H9 (cell line): Measurements from ENCODE around the gene MDFI. TPM values are rescaled to one million over a fixed set of nuclear protein-coding genes. Genes with fewer than 3 reads are reported as not detected.

Experiments
- DNase-seq: peaks from one replicate; pipeline ENCODE4 v3.0.0-alpha.2; 2017
- H2AFZ ChIP-seq: one replicate; pipeline ENCODE4 v1.6.1; 2013; ENCODE audit warnings: mild to moderate bottlenecking, low read length, control low read depth, moderate library complexity
- H2AK5ac ChIP-seq: 2 replicates; pipeline ENCODE4 v1.6.1; 2013; ENCODE audit warnings: low read length, control low read depth, mixed read lengths; ENCODE audit not compliant: insufficient read length
- H2BK120ac ChIP-seq: one replicate; pipeline ENCODE4 v1.6.1; 2013; ENCODE audit warnings: low read depth, mild to moderate bottlenecking, low read length, control low read depth, inconsistent platforms; ENCODE audit not compliant: poor library complexity, severe bottlenecking
- H2BK12ac ChIP-seq: 2 replicates; pipeline ENCODE4 v1.6.1; 2013; ENCODE audit warnings: low read length, control low read depth, mixed read lengths, low read depth; ENCODE audit not compliant: insufficient read length
- H2BK15ac ChIP-seq: 2 replicates; pipeline ENCODE4 v1.6.1; 2013; ENCODE audit warnings: low read depth, low read length, control low read depth
- H2BK20ac ChIP-seq: one replicate; pipeline ENCODE4 v1.6.1; 2013; ENCODE audit warnings: low read depth, mild to moderate bottlenecking, low read length, control low read depth, inconsistent platforms; ENCODE audit not compliant: poor library complexity, severe bottlenecking
- H2BK5ac ChIP-seq: 2 replicates; pipeline ENCODE4 v1.6.1; 2013; ENCODE audit warnings: low read length, control low read depth, mixed read lengths; ENCODE audit not compliant: insufficient read length
- H3K14ac ChIP-seq: 2 replicates; pipeline ENCODE4 v1.6.1; 2013; ENCODE audit warnings: low read length, control low read depth; ENCODE audit not compliant: insufficient read depth
- H3K18ac ChIP-seq: 2 replicates; pipeline ENCODE4 v1.6.1; 2013; ENCODE audit warnings: low read depth, mild to moderate bottlenecking, mixed read lengths, low read length, control low read depth; ENCODE audit not compliant: insufficient read length
- H3K23ac ChIP-seq: 2 replicates; pipeline ENCODE4 v1.6.1; 2013; ENCODE audit warnings: low read length, control low read depth, mixed read lengths, low read depth; ENCODE audit not compliant: insufficient read length
- H3K23me2 ChIP-seq: 2 replicates; pipeline ENCODE4 v1.6.1; 2013; ENCODE audit warnings: low read depth, mild to moderate bottlenecking, mixed read lengths, low read length, control low read depth; ENCODE audit not compliant: insufficient read length, poor library complexity, severe bottlenecking
- H3K27ac ChIP-seq: 2 replicates; pipeline ENCODE4 v1.5.1; 2013; ENCODE audit warnings: low read length, control low read depth, mixed read lengths, low read depth; ENCODE audit not compliant: insufficient read length
- H3K27me3 ChIP-seq: 2 replicates; pipeline ENCODE4 v1.6.1; 2013; ENCODE audit warnings: low read length, control low read depth, inconsistent platforms; ENCODE audit not compliant: insufficient read depth
- H3K4ac ChIP-seq: 2 replicates; pipeline ENCODE4 v1.6.1; 2013; ENCODE audit warnings: low read depth, mild to moderate bottlenecking, control low read depth, inconsistent platforms, low read length, moderate library complexity
- H3K4me1 ChIP-seq: 2 replicates; pipeline ENCODE4 v1.6.1; 2013; ENCODE audit warnings: low read length, control low read depth, inconsistent platforms; ENCODE audit not compliant: insufficient read depth
- H3K4me2 ChIP-seq: 2 replicates; pipeline ENCODE4 v1.6.1; 2013; ENCODE audit warnings: low read length, control low read depth, mixed read lengths; ENCODE audit not compliant: insufficient read length, insufficient read depth
- H3K56ac ChIP-seq: 2 replicates; pipeline ENCODE4 v1.6.1; 2013; ENCODE audit warnings: low read depth, mild to moderate bottlenecking, mixed read lengths, low read length, control low read depth; ENCODE audit not compliant: insufficient read length
- H3K79me1 ChIP-seq: 2 replicates; pipeline ENCODE4 v1.6.1; 2013; ENCODE audit warnings: low read depth, mild to moderate bottlenecking, moderate library complexity, low read length, control low read depth, inconsistent platforms; ENCODE audit not compliant: insufficient read depth, poor library complexity, severe bottlenecking
- H3K79me2 ChIP-seq: 2 replicates; pipeline ENCODE4 v1.6.1; 2013; ENCODE audit warnings: low read length, control low read depth, inconsistent platforms; ENCODE audit not compliant: insufficient read depth
- H3K9ac ChIP-seq: 2 replicates; pipeline ENCODE4 v1.6.1; 2013; ENCODE audit warnings: low read length, control low read depth, mixed read lengths; ENCODE audit not compliant: insufficient read length; ENCODE audit errors: extremely low read depth
- H3K9me3 ChIP-seq: one replicate; pipeline ENCODE4 v1.6.1; 2013; ENCODE audit warnings: low read depth, low read length, inconsistent platforms; ENCODE audit not compliant: control insufficient read depth
- H3T11ph ChIP-seq: one replicate; pipeline ENCODE4 v1.6.1; 2013; ENCODE audit warnings: mild to moderate bottlenecking, low read length, control low read depth, inconsistent platforms
- H4K20me1 ChIP-seq: one replicate; pipeline ENCODE4 v1.6.1; 2013; ENCODE audit not compliant: control insufficient read depth, insufficient read length, insufficient read depth
- H4K5ac ChIP-seq: 2 replicates; pipeline ENCODE4 v1.6.1; 2013; ENCODE audit warnings: low read depth, mild to moderate bottlenecking, mixed read lengths, low read length, control low read depth; ENCODE audit not compliant: insufficient read length
- H4K8ac ChIP-seq: replicated peaks from 2 replicates; pipeline ENCODE4 v1.6.1; 2013; ENCODE audit warnings: low read length, control low read depth, mixed read lengths, low read depth; ENCODE audit not compliant: insufficient read length
- H4K91ac ChIP-seq: 2 replicates; pipeline ENCODE4 v1.6.1; 2013; ENCODE audit warnings: low read depth, mild to moderate bottlenecking, moderate library complexity, mixed read lengths, low read length, control low read depth; ENCODE audit not compliant: insufficient read length
- H3K27ac Mint-ChIP-seq, 3 experiments: 2 replicates in 2 of 3; 3 replicates in 1 of 3; pipeline ENCODE4 v1.8.0; 2020 to 2021; ENCODE audit warnings: mixed read lengths in 3 of 3, mild to moderate bottlenecking in 1 of 3, moderate library complexity in 1 of 3
- H3K27me3 Mint-ChIP-seq: 2 replicates; pipeline ENCODE4 v1.8.0; 2021; ENCODE audit warnings: low read depth, mild to moderate bottlenecking, moderate library complexity, mixed read lengths
- H3K36me3 Mint-ChIP-seq, 3 experiments: 2 replicates in 2 of 3; 3 replicates in 1 of 3; pipeline ENCODE4 v1.8.0; 2020 to 2021; ENCODE audit warnings: low read depth in 3 of 3, mixed read lengths in 3 of 3; ENCODE audit not compliant: insufficient read depth in 1 of 3
- H3K4me1 Mint-ChIP-seq, 2 experiments: 2 replicates each; pipeline ENCODE4 v1.8.0; 2020; ENCODE audit warnings: mixed read lengths in 2 of 2
- H3K4me3 Mint-ChIP-seq, 2 experiments: 2 replicates in 1 of 2; 3 replicates in 1 of 2; pipeline ENCODE4 v1.8.0; 2020 to 2021; ENCODE audit warnings: mild to moderate bottlenecking in 2 of 2, mixed read lengths in 2 of 2, moderate library complexity in 1 of 2
- H3K9me3 Mint-ChIP-seq, 2 experiments: 2 replicates in 1 of 2; 3 replicates in 1 of 2; pipeline ENCODE4 v1.8.0; 2020; ENCODE audit warnings: mild to moderate bottlenecking in 2 of 2, mixed read lengths in 2 of 2, moderate library complexity in 1 of 2
- WGBS: extraction: QIAGEN DNeasy Blood & Tissue Kit; methylation state at CpG from one replicate; pipeline ENCODE4 v1.1.7; 2013; ENCODE audit warnings: missing lambda C conversion rate, low lambda C conversion rate, mixed read lengths; ENCODE audit not compliant: insufficient read length; ENCODE audit errors: extremely low coverage; 5-methylcytosine and 5-hydroxymethylcytosine counted together
- total RNA-seq: library from RNA; stranded (reverse); gene quantifications from 2 replicates; pipeline ENCODE4 v1.2.1, GENCODE V29; 2021
- TF ChIP-seq, protein P1 (sequence below): fragments of 200-600 bp; sonication (generic); conservative IDR thresholded peaks from 3 replicates; pipeline ENCODE4 v1.8.0; 2021; ENCODE audit warnings: antibody characterized with exemption, mild to moderate bottlenecking

Gene MDFI
- total RNA-seq, 1 experiment from 2014 or later = 45.0 TPM

DNA sequence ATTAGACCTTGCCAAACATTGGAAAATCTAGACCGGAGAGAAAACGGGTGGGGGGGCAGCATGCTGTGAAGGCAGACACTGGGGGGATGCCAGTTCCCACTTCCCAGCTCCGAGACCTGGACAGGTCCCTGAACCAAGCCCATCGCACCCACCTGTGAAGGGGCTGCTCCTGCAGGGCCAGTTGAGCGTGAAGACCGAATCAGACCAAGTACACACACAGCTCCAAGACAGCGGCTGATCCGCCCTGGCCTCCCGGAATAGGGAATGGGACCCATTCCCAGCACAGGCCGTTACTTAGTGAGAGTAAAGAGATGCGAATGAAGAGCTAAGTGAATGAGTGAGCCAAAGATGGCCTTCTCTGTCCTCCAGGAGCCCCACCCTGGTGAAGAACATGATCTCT, 41.5 kb upstream of the MDFI start:
- Histone ChIP-seq H2AFZ (no peak overlapping the region), H3K18ac (no peak overlapping the region), H4K91ac (no peak overlapping the region), H3K27me3 (no peaks in the 10 kb centered on the region), H3K27ac (no peak overlapping the region), H3K9me3 (no peaks in the 10 kb centered on the region), H3K23me2 (no peaks in the 10 kb centered on the region), H3K56ac (no peak overlapping the region), H3K79me1 (no peaks in the 10 kb centered on the region), H2AK5ac (no peak overlapping the region), H3K9ac (no peak overlapping the region), H3K4ac (no peak overlapping the region), H4K5ac (no peak overlapping the region), H2BK15ac (no peak overlapping the region), H3K79me2 (no peaks in the 10 kb centered on the region), H4K8ac (no peak overlapping the region), H3K4me1 (peaks cover 2% of the 10 kb centered on the region; the same call in 1 of the 2 replicates), H3K4me2 (no peak overlapping the region), H2BK12ac (no peak overlapping the region), H2BK20ac (no peak overlapping the region), H3T11ph (no peak overlapping the region), H2BK120ac (no peak overlapping the region), H3K14ac (no peak overlapping the region), H2BK5ac (no peak overlapping the region), H3K23ac (no peak overlapping the region), H4K20me1 (peaks cover 3% of the 10 kb centered on the region)
- Mint-ChIP-seq H3K4me3 (no peak overlapping the region; a peak in 1 of 5 replicates), H3K27ac (no peak overlapping the region), H3K36me3 (peaks cover 0 to 12% (median 5%) of the 10 kb centered on the region in 3 experiments; a peak in 3 of 7 replicates), H3K27me3 (peaks cover 13% of the 10 kb centered on the region), H3K4me1 (peaks cover 19 to 34% of the 10 kb centered on the region in 2 experiments), H3K9me3 (no peaks in the 10 kb centered on the region; a peak in 1 of 5 replicates)
- DNase-seq = no peak
- TF ChIP-seq, protein P1, sequence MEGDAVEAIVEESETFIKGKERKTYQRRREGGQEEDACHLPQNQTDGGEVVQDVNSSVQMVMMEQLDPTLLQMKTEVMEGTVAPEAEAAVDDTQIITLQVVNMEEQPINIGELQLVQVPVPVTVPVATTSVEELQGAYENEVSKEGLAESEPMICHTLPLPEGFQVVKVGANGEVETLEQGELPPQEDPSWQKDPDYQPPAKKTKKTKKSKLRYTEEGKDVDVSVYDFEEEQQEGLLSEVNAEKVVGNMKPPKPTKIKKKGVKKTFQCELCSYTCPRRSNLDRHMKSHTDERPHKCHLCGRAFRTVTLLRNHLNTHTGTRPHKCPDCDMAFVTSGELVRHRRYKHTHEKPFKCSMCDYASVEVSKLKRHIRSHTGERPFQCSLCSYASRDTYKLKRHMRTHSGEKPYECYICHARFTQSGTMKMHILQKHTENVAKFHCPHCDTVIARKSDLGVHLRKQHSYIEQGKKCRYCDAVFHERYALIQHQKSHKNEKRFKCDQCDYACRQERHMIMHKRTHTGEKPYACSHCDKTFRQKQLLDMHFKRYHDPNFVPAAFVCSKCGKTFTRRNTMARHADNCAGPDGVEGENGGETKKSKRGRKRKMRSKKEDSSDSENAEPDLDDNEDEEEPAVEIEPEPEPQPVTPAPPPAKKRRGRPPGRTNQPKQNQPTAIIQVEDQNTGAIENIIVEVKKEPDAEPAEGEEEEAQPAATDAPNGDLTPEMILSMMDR = no peak
- no CpG with 5 or more reads among the region's 11 CpGs for WGBS
